Measurements from ENCODE around the gene SPAG6. TPM values are rescaled to one million over a fixed set of nuclear protein-coding genes. Genes with fewer than 3 reads are reported as not detected.
A peak's percentile ranks its signal among the peaks of the same experiment; 100 is the strongest.

SPAG6 gene
- total RNA-seq, 4 donors from 2014 or later = not detected

DNA sequence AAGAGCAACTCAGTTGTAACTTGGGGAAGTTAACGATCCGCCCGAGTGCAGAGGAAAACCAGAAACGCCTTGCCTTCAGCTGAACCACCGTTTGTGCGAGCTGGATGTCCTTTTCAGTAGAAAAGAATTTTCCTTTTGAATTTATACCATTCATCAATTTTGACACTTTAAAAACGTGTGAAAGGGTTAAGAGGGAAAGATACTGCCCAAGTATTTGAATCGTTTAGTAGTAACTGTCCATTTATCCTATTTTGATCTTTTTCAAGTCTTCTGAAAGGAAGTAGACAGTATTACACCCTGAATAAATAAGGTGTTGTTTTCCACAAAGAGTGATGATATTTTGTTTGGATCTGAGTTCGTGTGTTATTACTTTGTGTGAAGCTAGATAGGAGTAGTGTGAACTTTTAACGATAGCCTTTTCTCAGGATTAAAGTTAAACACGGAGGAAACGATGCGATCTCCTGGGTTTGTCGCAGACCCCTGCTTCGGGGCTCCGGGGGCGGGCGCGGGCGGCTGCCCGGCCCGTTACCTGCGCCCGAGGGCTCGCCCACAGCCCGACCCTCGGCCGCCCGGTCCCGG is 25.2 kb upstream of the SPAG6 start:
- H3K4me1 ChIP-seq = peaks cover 0 to 65% (median 22%) of the 10 kb centered on the region in 4 donors
- H3K9me3 ChIP-seq = no peaks in the 10 kb centered on the region
- WGBS, 2 donors = 11 to 16% methylated on average over 24 to 26 of the region's 30 CpGs
- DNase-seq (ENCODE audit: low spot score in 2 of 2) = no peak
- H3K27me3 ChIP-seq = no peaks in the 10 kb centered on the region
- H3K36me3 ChIP-seq = no peaks in the 10 kb centered on the region
- peak in 2 of 5 experiments; percentile 16 for TF ChIP-seq CTCF (IDR thresholded peaks at IDR 0.05)
- TF ChIP-seq EP300 (IDR thresholded peaks at IDR 0.05) = no peak
- H3K27ac ChIP-seq = peak overlapping the region; percentile 70 to 99 (median 83)
- H3K4me3 ChIP-seq = peak overlapping the region; percentile 8 to 99 (median 67)

GRCh38 chr10:22320591-22321155 is 24.6 kb upstream of the SPAG6 start, which contains the start of gene BMI1:
Gene BMI1, plus strand, starts transcription at chr10:22321099. Its CDS starts 5,351 bp downstream, at chr10:22326450.
- peak within 1 kb of the TSS; percentile 94 to 99 (median 97) for H3K27ac ChIP-seq
- DNase-seq (ENCODE audit: low spot score in 2 of 2) = peak; percentile 73 to 76
- H3K4me3 ChIP-seq = peak within 1 kb of the TSS; percentile 82 to 99 (median 96)
- H3K4me1 ChIP-seq = peaks cover 0 to 64% (median 22%) of the 10 kb centered on the region in 4 donors
- H3K36me3 ChIP-seq = no peaks in the 10 kb centered on the region
- TF ChIP-seq POLR2A (IDR thresholded peaks at IDR 0.05) (no peak), EP300 (IDR thresholded peaks at IDR 0.05) (no peak), CTCF (IDR thresholded peaks at IDR 0.05) (peak in 1 of 5 experiments; percentile 9)
- H3K27me3 ChIP-seq = no peaks in the 10 kb centered on the region
- 1% methylated on average over 17 to 27 of the region's 85 CpGs for WGBS, 2 donors
- H3K9me3 ChIP-seq = no peaks in the 10 kb centered on the region

- Histone ChIP-seq H3K27me3 (no peaks in the 10 kb centered on the region), H3K4me1 (peaks cover 0 to 69% (median 25%) of the 10 kb centered on the region in 4 donors), H3K36me3 (no peaks in the 10 kb centered on the region), H3K9me3 (no peaks in the 10 kb centered on the region), H3K4me3 (peak overlapping the region; percentile 57 to 99 (median 96)), H3K27ac (peak overlapping the region; percentile 94 to 99 (median 97))
- peak in 1 of 2 donors; percentile 42 for DNase-seq (ENCODE audit: low spot score in 2 of 2)
- no peak for TF ChIP-seq CTCF (IDR thresholded peaks at IDR 0.05)
- TF ChIP-seq POLR2A (IDR thresholded peaks at IDR 0.05) = peak in 1 of 2 donors; percentile 23
- TF ChIP-seq EP300 (IDR thresholded peaks at IDR 0.05) = peak in 1 of 2 donors; percentile 70
- WGBS, 2 donors = 1% methylated on average over 18 to 59 of the region's 114 CpGs
Measured at GRCh38 chr10:22321156-22321923, 24.0 kb upstream of the SPAG6 start.

GRCh38 chr10:22321924-22322640 is 23.2 kb upstream of the SPAG6 start:
- TF ChIP-seq CTCF (IDR thresholded peaks at IDR 0.05) (no peak), POLR2A (IDR thresholded peaks at IDR 0.05) (no peak), EP300 (IDR thresholded peaks at IDR 0.05) (no peak)
- DNase-seq (ENCODE audit: low spot score in 2 of 2) = no peak
- Histone ChIP-seq H3K4me3 (peak overlapping the region; percentile 45 to 99 (median 70)), H3K4me1 (peaks cover 0 to 70% (median 27%) of the 10 kb centered on the region in 4 donors), H3K36me3 (no peaks in the 10 kb centered on the region), H3K27ac (peak overlapping the region in 3 of 4 donors; percentile 62 to 82 (median 67)), H3K9me3 (no peaks in the 10 kb centered on the region), H3K27me3 (no peaks in the 10 kb centered on the region)
- 4 to 8% methylated on average over 10 to 14 of the region's 57 CpGs for WGBS, 2 donors

All from tibial nerve (tissue), 4 donors.